ENCODE data around the gene FST.

DNA sequence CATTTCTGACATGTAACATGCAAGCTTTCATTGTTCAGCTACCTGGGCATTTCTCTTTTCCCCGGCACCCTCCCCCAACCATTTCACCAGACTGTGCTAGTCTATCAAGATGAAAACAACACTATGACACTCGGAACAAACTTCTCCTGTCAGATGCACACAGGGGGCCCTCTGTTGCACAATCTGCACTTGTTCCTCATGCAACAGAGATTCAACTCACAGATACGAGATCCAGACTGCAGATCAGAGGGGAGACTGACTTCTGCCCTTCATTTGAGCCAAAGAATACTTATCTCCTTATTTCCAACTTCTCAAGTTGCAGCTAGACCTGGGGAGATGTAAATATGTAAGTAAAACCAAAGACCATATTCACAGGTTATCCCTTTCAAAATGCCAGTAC lies 15.7 kb upstream of the FST start:
- TF ChIP-seq CTCF (IDR thresholded peaks at IDR 0.05; ENCODE audit: low read length) (no peak), EZH2 (optimal IDR thresholded peaks at IDR 0.05; ENCODE audit: low read depth, low read length) (no peak)
